Duodenal mucosa (tissue), 2 donors: Measurements from ENCODE around the gene SYNE3.

ENCODE experiments used
- H3K27ac ChIP-seq: one replicate; pipeline ENCODE4 v1.7.0; 2013; ENCODE audit warnings: low read depth, low read length
- H3K27me3 ChIP-seq, 2 donors: one replicate each; pipeline ENCODE4 v1.7.0; 2013; ENCODE audit warnings: low read length in 2 of 2, control low read depth in 1 of 2; ENCODE audit not compliant: insufficient read depth in 2 of 2, control insufficient read depth in 1 of 2
- H3K36me3 ChIP-seq, 2 donors: one replicate each; pipeline ENCODE4 v1.7.0; 2013; ENCODE audit warnings: low read length in 2 of 2, control low read depth in 1 of 2; ENCODE audit not compliant: insufficient read depth in 2 of 2, control insufficient read depth in 1 of 2
- H3K4me1 ChIP-seq, 2 donors: one replicate each; pipeline ENCODE4 v1.7.0; 2013; ENCODE audit warnings: low read length in 2 of 2, control low read depth in 1 of 2; ENCODE audit not compliant: insufficient read depth in 2 of 2, control insufficient read depth in 1 of 2
- H3K4me3 ChIP-seq, 2 donors: one replicate each; pipeline ENCODE4 v1.7.0; 2013; ENCODE audit warnings: low read length in 2 of 2, low read depth in 1 of 2
- H3K9ac ChIP-seq, 2 donors: one replicate each; pipeline ENCODE4 v1.7.0; 2013; ENCODE audit warnings: low read length in 2 of 2, low read depth in 1 of 2
- H3K9me3 ChIP-seq, 2 donors: one replicate each; pipeline ENCODE4 v1.7.0; 2013; ENCODE audit warnings: low read length in 2 of 2, control low read depth in 1 of 2; ENCODE audit not compliant: control insufficient read depth in 1 of 2

SYNE3 gene

DNA sequence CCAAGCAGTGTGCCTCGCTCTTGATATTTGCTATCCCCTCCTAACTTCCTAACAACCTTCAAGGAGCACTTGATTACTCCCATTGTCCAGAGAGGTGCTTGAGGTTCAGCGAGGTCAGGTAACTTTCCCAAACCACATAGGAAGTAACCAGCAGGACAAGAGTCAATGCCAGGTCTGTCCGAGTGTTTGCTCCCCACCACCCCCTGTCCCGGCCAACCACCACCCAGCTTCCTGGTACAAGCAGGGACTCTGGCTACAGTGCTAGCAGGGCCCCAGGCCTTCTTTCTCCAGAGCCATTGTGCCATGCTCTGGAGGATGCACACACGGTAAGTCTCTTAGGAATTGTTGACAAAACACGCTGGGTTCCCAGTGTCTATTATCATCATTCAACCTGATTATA, 49.2 kb downstream of the SYNE3 start:
- Histone ChIP-seq H3K4me3 (no peak overlapping the region), H3K4me1 (peaks cover 47 to 58% of the 10 kb centered on the region in 2 donors), H3K27me3 (no peaks in the 10 kb centered on the region), H3K27ac (no peak overlapping the region), H3K9me3 (no peaks in the 10 kb centered on the region), H3K9ac (no peak overlapping the region), H3K36me3 (peaks cover 0 to 5% of the 10 kb centered on the region in 2 donors)
